Stomach (tissue), 9 donors: ENCODE data around the gene SCN10A. TPM values are rescaled to one million over a fixed set of nuclear protein-coding genes. Genes with fewer than 3 reads are reported as not detected.

Experiments used
- DNase-seq, 2 donors: peaks; one replicate each; pipeline versions ENCODE4 v3.0.0 to v3.0.0-alpha.2; 2013 to 2019
- H3K27ac ChIP-seq, 5 donors: fragments of 200-600 bp in 4 of 5; sonication (generic) in 4 of 5; one replicate each; pipeline ENCODE4 v1.5.1; 2013 to 2019; ENCODE audit warnings: mild to moderate bottlenecking in 1 of 5, moderate library complexity in 1 of 5
- H3K27me3 ChIP-seq, 3 donors: fragments of 200-600 bp; sonication (generic); one replicate each; pipeline ENCODE4 v1.5.1; 2017 to 2019; ENCODE audit warnings: mixed run types in 1 of 3
- H3K36me3 ChIP-seq, 4 donors: fragments of 200-600 bp; sonication (generic); 1 replicate in 3 of 4; 2 replicates in 1 of 4; pipeline ENCODE4 v1.5.1; 2016 to 2019
- H3K4me1 ChIP-seq, 4 donors: fragments of 200-600 bp; sonication (generic); one replicate each; pipeline ENCODE4 v1.5.1; 2016 to 2019
- H3K4me3 ChIP-seq, 4 donors: fragments of 200-600 bp; sonication (generic) in 3 of 4; one replicate each; pipeline ENCODE4 v1.5.1; 2016 to 2019; ENCODE audit warnings: mild to moderate bottlenecking in 1 of 4
- H3K9me3 ChIP-seq, 4 donors: fragments of 200-600 bp; sonication (generic); one replicate each; pipeline ENCODE4 v1.5.1; 2016 to 2019
- EP300 ChIP-seq: sonication (generic); formaldehyde crosslinking; IDR thresholded peaks from one replicate; pipeline ENCODE4 v1.6.1; 2017; ENCODE audit warnings: antibody characterized with exemption
- POLR2A ChIP-seq, 4 donors: fragments of 450-650 bp; IDR thresholded peaks; one replicate each; pipeline ENCODE4 v1.6.1; 2016; ENCODE audit warnings: antibody characterized with exemption in 4 of 4, control low read depth in 2 of 4, mild to moderate bottlenecking in 1 of 4, moderate library complexity in 1 of 4
- POLR2AphosphoS5 ChIP-seq, 3 donors: sonication (generic); formaldehyde crosslinking; IDR thresholded peaks; one replicate each; pipeline ENCODE4 v1.6.1; 2016; ENCODE audit warnings: antibody characterized with exemption in 3 of 3
- WGBS, 5 donors: extraction: QIAGEN DNeasy Blood & Tissue Kit in 3 of 5; methylation state at CpG; one replicate each; pipeline versions ENCODE4 v1.1.5 to v1.1.7; 2013 to 2018; 5-methylcytosine and 5-hydroxymethylcytosine counted together
- intact Hi-C: fragments of 100-400 bp; cut with DNase I; formaldehyde crosslinking; loops from one replicate; pipeline ENCODE4 v1.15.1; 2023; ENCODE audit warnings: low total_unique reads
- polyA plus RNA-seq, 3 donors: library from polyadenylated mRNA; stranded (reverse); fragments of 200-250 nt; gene quantifications; one replicate each; pipeline ENCODE4 v1.2.3, GENCODE V29; 2013
- total RNA-seq, 5 donors: library from RNA; depleted of rRNA; stranded (reverse); fragments of >200 nt; gene quantifications; one replicate each; pipeline versions ENCODE4 v1.1.0 to v1.2.3, GENCODE V29; 2014 to 2016
- TF ChIP-seq, protein P1 (sequence below), 7 experiments: fragments of 450-650 bp in 4 of 7; fragments of 200-600 bp in 3 of 7; sonication (generic) in 3 of 7; IDR thresholded peaks; one replicate each; pipeline ENCODE4 v1.5.1; 2016 to 2019; ENCODE audit warnings: antibody characterized with exemption in 7 of 7, control low read depth in 2 of 7, mild to moderate bottlenecking in 1 of 7
- donor health status: healthy with polysubstance abuse.
- donor health status: Bipolar disorder and iron deficiency.
- donor health status: healthy.

SCN10A gene
- total and polyA plus RNA-seq, 8 donors: not detected

DNA sequence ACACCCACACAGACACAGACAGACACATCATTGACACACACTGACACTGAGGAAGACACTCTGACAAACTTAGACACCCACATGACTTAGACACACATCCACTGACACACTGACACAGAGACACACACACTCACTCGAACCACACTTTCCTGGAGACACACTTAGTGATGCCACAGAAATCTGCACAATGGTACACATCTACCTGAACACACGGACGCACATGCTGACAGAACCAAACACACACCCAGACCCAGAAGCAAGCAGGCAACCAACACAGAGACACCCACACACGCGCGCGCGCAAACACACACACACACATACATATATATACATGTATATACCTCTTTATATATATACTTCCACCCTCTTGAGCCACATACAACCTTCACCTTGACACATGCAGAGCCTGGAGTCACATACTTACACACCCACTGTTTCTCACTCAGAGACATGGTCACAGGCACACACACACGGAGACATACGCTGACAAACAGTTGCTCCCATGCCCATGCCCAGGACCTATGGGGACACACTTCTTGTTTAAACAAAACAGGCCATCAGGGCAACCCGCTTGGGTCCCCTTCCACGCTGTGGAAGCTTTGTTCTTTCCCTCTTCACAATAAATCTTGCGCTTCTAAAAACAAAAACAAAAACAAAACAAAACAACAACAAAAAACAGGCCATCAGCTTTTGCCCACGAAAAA is 165.6 kb downstream of the SCN10A start:
- no peak for DNase-seq
- WGBS, 5 donors: 63 to 76% (median 69%) methylated on average over 14 of the region's 14 CpGs
- peaks cover 0 to 86% (median 32%) of the 10 kb centered on the region in 3 donors for H3K27me3 ChIP-seq
- peak overlapping the region; percentile 52 to 67 (median 56) for H3K4me3 ChIP-seq
- peaks cover 15 to 28% (median 22%) of the 10 kb centered on the region in 4 donors for H3K4me1 ChIP-seq
- intact Hi-C loops: no loop called here
- no peaks in the 10 kb centered on the region for H3K36me3 ChIP-seq
- TF ChIP-seq POLR2AphosphoS5 (IDR thresholded peaks at IDR 0.05) (no peak), POLR2A (IDR thresholded peaks at IDR 0.05) (peak in 1 of 4 donors; percentile 15), EP300 (no peak)
- TF ChIP-seq, protein P1, sequence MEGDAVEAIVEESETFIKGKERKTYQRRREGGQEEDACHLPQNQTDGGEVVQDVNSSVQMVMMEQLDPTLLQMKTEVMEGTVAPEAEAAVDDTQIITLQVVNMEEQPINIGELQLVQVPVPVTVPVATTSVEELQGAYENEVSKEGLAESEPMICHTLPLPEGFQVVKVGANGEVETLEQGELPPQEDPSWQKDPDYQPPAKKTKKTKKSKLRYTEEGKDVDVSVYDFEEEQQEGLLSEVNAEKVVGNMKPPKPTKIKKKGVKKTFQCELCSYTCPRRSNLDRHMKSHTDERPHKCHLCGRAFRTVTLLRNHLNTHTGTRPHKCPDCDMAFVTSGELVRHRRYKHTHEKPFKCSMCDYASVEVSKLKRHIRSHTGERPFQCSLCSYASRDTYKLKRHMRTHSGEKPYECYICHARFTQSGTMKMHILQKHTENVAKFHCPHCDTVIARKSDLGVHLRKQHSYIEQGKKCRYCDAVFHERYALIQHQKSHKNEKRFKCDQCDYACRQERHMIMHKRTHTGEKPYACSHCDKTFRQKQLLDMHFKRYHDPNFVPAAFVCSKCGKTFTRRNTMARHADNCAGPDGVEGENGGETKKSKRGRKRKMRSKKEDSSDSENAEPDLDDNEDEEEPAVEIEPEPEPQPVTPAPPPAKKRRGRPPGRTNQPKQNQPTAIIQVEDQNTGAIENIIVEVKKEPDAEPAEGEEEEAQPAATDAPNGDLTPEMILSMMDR (IDR thresholded peaks at IDR 0.05): no peak
- no peaks in the 10 kb centered on the region for H3K9me3 ChIP-seq
- no peak overlapping the region for H3K27ac ChIP-seq

DNA sequence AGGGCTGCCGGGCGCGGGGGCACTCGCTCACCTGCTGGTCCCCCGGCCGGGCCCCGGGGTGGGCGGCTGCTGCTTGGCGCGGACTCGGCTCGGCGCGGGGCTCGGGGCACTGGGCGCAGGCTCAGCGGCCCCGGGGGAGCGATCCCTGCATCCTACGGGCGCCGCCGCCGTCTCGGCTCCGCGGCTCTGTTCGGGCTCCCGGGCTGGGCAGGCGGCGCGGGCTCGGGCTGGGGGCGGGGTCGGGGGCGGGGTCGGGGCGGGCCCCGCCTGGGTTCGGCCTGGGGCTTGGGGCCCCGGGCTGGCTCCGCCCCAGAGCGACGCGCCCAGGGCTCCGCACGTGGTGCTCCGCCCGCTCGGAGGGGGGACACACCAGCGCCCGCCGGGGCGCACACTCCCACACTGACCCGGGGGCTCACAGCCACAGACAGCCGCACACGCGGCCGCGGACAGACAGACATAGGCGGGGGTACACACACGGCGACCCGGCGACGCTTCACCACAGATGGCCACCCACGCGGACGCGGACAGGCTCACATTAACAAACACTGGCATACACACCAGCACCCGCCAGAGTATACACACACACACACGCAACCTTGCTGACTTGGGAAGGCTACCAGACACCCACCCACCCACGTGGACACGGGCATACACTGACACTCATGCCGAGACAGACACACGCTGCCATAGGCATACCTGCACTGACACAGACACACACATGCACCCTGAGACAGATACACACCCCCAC is 166.3 kb downstream of the SCN10A start, which contains the start of gene SCN5A:
SCN5A (minus strand) TSS at position 188 of the 748 bp plus-strand sequence. CDS start 16,380 bp downstream, outside the sequence.
- Histone ChIP-seq H3K9me3 (no peaks in the 10 kb centered on the region), H3K27ac (no peak within 1 kb of the TSS), H3K36me3 (no peaks in the 10 kb centered on the region), H3K4me3 (peak within 1 kb of the TSS; percentile 52 to 67 (median 56)), H3K4me1 (peaks cover 15 to 28% (median 22%) of the 10 kb centered on the region in 4 donors), H3K27me3 (peaks cover 0 to 87% (median 32%) of the 10 kb centered on the region in 3 donors)
- TF ChIP-seq POLR2A (IDR thresholded peaks at IDR 0.05): no peak
- TF ChIP-seq POLR2AphosphoS5 (IDR thresholded peaks at IDR 0.05): no peak
- TF ChIP-seq, protein P1 (IDR thresholded peaks at IDR 0.05): no peak
- TF ChIP-seq EP300: no peak
- DNase-seq: peak; percentile 50 to 85
- intact Hi-C loops: no loop called here
- WGBS, 5 donors: 0 to 4% (median 1%) methylated on average over 27 to 75 of the region's 76 CpGs

DNA sequence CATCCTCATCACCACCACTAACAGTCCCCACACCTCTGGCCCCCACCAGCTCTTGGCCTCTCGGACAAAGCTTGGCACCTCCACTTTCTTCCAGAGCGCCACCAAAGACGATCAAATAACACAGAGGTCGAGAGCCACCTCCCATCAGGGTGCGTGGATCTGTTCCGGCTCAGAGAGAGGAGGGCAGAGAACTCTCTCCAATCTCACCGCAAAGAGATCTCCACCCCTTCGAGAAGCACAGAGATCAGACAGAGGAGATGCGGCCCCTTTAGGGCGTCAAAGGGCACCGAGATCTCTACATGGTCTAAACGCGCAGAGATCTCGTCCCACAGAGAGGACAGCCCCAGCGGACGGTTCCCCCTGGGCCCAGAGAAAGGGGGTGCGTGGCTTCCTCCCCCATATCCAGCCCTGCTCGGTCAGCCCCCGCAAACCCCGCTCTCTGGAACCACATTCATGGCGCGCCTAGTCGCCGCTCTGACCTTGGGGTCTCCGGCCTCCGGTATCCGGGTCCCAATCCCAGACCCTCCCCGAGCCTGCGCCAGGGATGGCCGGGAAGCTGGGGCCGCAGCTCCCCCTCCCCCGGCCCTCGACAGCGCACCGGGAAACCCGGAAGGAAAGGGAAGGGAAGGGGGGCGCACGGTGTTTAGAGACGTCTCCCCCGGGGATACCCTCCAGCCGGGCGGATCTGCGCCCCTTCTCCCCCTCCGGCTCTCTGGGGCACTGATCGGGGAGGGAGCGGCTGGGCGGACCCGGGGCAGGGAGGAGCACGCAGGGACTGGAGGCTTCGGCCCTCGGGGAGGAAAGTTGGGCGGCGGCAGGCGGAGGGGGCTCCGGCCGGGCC is 167.1 kb downstream of the SCN10A start:
- no peak for TF ChIP-seq EP300
- no peak for TF ChIP-seq POLR2A (IDR thresholded peaks at IDR 0.05)
- TF ChIP-seq, protein P1 (IDR thresholded peaks at IDR 0.05): no peak
- TF ChIP-seq POLR2AphosphoS5 (IDR thresholded peaks at IDR 0.05): no peak
- DNase-seq: peak in 1 of 2 donors; percentile 54
- H3K27ac ChIP-seq: no peak overlapping the region
- no peaks in the 10 kb centered on the region for H3K9me3 ChIP-seq
- H3K36me3 ChIP-seq: no peaks in the 10 kb centered on the region
- peak overlapping the region; percentile 52 to 67 (median 56) for H3K4me3 ChIP-seq
- intact Hi-C loops: no loop called here
- 7 to 22% (median 10%) methylated on average over 20 to 56 of the region's 56 CpGs for WGBS, 5 donors
- H3K27me3 ChIP-seq: peaks cover 0 to 89% (median 32%) of the 10 kb centered on the region in 3 donors
- peaks cover 15 to 28% (median 22%) of the 10 kb centered on the region in 4 donors for H3K4me1 ChIP-seq
